HG03066 (cell line): ENCODE data around the gene TMEM217.
"Not testable (repeated sequence)": the region's sequence is repeated elsewhere in the genome, so short reads cannot be mapped to it uniquely, and the experiment has no call there.

Experiments used
- ATAC-seq: cut with Tn5 transposase; IDR thresholded peaks from one replicate; pipeline ENCODE4 v1.9.1; 2021; ENCODE audit warnings: low read depth; ENCODE audit not compliant: unreplicated experiment

The TMEM217 gene

GRCh38 chr6:37257634-37258404 lies at the start of gene TMEM217, which contains the start of gene TBC1D22B:
Gene TMEM217, minus strand, starts transcription at chr6:37258144. Its CDS starts 39,114 bp downstream, at chr6:37219030.
Gene TBC1D22B, plus strand, starts transcription at chr6:37257772. Its CDS starts 146 bp downstream, at chr6:37257918.
- peak; percentile 98 for ATAC-seq

- ATAC-seq: not testable (repeated sequence)
These were observed 49.5 kb upstream of the TMEM217 start for GRCh38 chr6:37307484-37307883.

GRCh38 chr6:37306624-37307222 lies 48.8 kb upstream of the TMEM217 start:
- ATAC-seq: no peak

- no peak for ATAC-seq
These were observed 48.0 kb upstream of the TMEM217 start for GRCh38 chr6:37305841-37306425.

GRCh38 chr6:37304766-37305165 lies 46.8 kb upstream of the TMEM217 start:
- ATAC-seq: no peak

GRCh38 chr6:37303891-37304503 lies 46.1 kb upstream of the TMEM217 start:
- no peak for ATAC-seq

- no peak for ATAC-seq
These were observed 45.2 kb upstream of the TMEM217 start for GRCh38 chr6:37303091-37303660.

- ATAC-seq: no peak
These were observed 44.2 kb upstream of the TMEM217 start for GRCh38 chr6:37302086-37302686.

GRCh38 chr6:37299990-37300389 lies 42.0 kb upstream of the TMEM217 start:
- ATAC-seq: no peak

- peak; percentile 70 for ATAC-seq
These were observed 41.0 kb upstream of the TMEM217 start for GRCh38 chr6:37298958-37299357.

- not testable (repeated sequence) for ATAC-seq
These were observed 39.7 kb upstream of the TMEM217 start for GRCh38 chr6:37297637-37298036.

GRCh38 chr6:37293426-37293825 lies 35.5 kb upstream of the TMEM217 start:
- no peak for ATAC-seq

- ATAC-seq: no peak
These were observed 32.0 kb upstream of the TMEM217 start for GRCh38 chr6:37289931-37290330.

GRCh38 chr6:37288247-37288646 lies 30.3 kb upstream of the TMEM217 start:
- no peak for ATAC-seq

GRCh38 chr6:37287519-37288157 lies 29.7 kb upstream of the TMEM217 start:
- no peak for ATAC-seq

GRCh38 chr6:37285861-37286311 lies 27.9 kb upstream of the TMEM217 start:
- no peak for ATAC-seq

- ATAC-seq: no peak
These were observed 26.8 kb upstream of the TMEM217 start for GRCh38 chr6:37284781-37285180.

GRCh38 chr6:37283671-37284151 lies 25.8 kb upstream of the TMEM217 start:
- ATAC-seq: no peak

- no peak for ATAC-seq
These were observed 25.3 kb upstream of the TMEM217 start for GRCh38 chr6:37283268-37283667.

GRCh38 chr6:37282371-37282770 lies 24.4 kb upstream of the TMEM217 start:
- ATAC-seq: no peak
